Mesodermal cell (in vitro differentiated cells): ENCODE data around the gene YIPF2.

Source experiments
- H3K27ac ChIP-seq: 2 replicates; pipeline ENCODE4 v1.7.0; 2013; ENCODE audit warnings: mild to moderate bottlenecking, low read depth, low read length, moderate library complexity; ENCODE audit not compliant: severe bottlenecking
- H3K36me3 ChIP-seq: 2 replicates; pipeline ENCODE4 v1.7.1; 2013; ENCODE audit warnings: mild to moderate bottlenecking, low read length, moderate library complexity; ENCODE audit not compliant: control insufficient read depth, insufficient read depth
- H3K4me1 ChIP-seq: one replicate; pipeline ENCODE4 v1.7.1; 2013; ENCODE audit warnings: mild to moderate bottlenecking, low read length; ENCODE audit not compliant: insufficient read depth, control insufficient read depth, poor library complexity, severe bottlenecking
- H3K4me3 ChIP-seq: 2 replicates; pipeline ENCODE4 v1.7.0; 2013; ENCODE audit warnings: low read length, control low read depth, mild to moderate bottlenecking; ENCODE audit not compliant: insufficient read depth, poor library complexity, severe bottlenecking; ENCODE audit errors: extremely low read depth
- H3K9me3 ChIP-seq: 2 replicates; pipeline ENCODE4 v1.7.1; 2013; ENCODE audit warnings: mild to moderate bottlenecking, low read length, moderate library complexity; ENCODE audit not compliant: control insufficient read depth
- WGBS, 2 experiments: methylation state at CpG; one replicate each; pipeline ENCODE4 v1.1.5; 2013; ENCODE audit warnings: missing lambda C conversion rate in 2 of 2; ENCODE audit not compliant: insufficient coverage in 2 of 2; 5-methylcytosine and 5-hydroxymethylcytosine counted together

The YIPF2 gene

GRCh38 chr19:10920288-10920655 lies 8.2 kb downstream of the YIPF2 start:
- Histone ChIP-seq H3K4me3 (no peak overlapping the region), H3K36me3 (peaks cover 77% of the 10 kb centered on the region), H3K4me1 (peaks cover 6% of the 10 kb centered on the region), H3K9me3 (no peaks in the 10 kb centered on the region), H3K27ac (no peak overlapping the region)
- 96 to 97% methylated on average over 8 to 10 of the region's 10 CpGs for WGBS, 2 experiments

GRCh38 chr19:10919352-10920287 lies 8.8 kb downstream of the YIPF2 start:
- 95% methylated on average over 24 of the region's 26 CpGs for WGBS, 2 experiments
- Histone ChIP-seq H3K9me3 (no peaks in the 10 kb centered on the region), H3K36me3 (peaks cover 73% of the 10 kb centered on the region), H3K4me3 (no peak overlapping the region), H3K27ac (no peak overlapping the region), H3K4me1 (peaks cover 9% of the 10 kb centered on the region)

DNA sequence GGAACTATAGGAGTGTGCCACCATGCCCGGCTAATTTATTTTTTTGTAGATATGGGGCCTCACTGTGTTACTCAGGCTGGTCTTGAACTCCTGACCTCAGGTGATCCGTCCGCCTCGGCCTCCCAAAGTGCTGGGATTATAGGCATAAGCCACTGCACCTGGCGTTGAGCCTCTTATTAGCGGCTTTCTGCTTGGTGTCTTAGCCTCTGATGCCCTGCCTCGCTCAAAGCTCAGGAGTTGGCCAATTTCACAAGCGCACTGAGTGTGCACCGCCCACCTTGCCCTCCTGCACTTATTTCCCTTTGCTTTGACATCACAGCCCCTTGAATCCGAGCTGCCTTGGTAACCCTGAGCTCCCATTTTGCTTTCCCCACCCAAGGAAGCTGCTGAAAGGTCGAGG lies 10.1 kb downstream of the YIPF2 start:
- 90 to 91% methylated on average over 9 to 10 of the region's 11 CpGs for WGBS, 2 experiments
- Histone ChIP-seq H3K36me3 (peaks cover 69% of the 10 kb centered on the region), H3K4me3 (no peak overlapping the region)

DNA sequence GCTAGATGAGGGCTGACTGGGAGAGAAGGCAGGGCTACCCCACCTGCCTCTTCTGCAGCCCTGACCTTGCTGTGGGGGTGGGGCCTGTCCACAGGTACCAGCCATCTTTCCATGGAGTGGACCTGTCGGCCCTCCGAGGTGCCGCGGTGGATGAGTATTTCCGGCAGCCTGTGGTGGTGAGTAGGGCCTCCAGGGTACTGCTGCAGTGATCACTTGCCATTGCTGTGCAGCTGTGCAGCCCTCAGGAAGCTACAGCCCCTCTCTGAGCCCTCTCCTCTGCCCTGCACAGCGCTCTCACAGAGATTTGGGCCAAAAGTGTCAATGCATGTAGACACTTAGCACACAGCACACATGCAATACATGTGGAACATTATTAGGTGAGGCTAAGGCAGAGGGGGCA lies 11.8 kb downstream of the YIPF2 start:
- no peaks in the 10 kb centered on the region for H3K9me3 ChIP-seq
- no peak overlapping the region for H3K4me3 ChIP-seq
- no peak overlapping the region for H3K27ac ChIP-seq
- peaks cover 9% of the 10 kb centered on the region for H3K4me1 ChIP-seq
- 90 to 100% methylated on average over 2 to 5 of the region's 6 CpGs for WGBS, 2 experiments
- peaks cover 73% of the 10 kb centered on the region for H3K36me3 ChIP-seq

More for the DNA sequence above, 10.1 kb downstream of the YIPF2 start:
- Histone ChIP-seq H3K27ac (no peak overlapping the region), H3K4me1 (peaks cover 9% of the 10 kb centered on the region), H3K9me3 (no peaks in the 10 kb centered on the region)

DNA sequence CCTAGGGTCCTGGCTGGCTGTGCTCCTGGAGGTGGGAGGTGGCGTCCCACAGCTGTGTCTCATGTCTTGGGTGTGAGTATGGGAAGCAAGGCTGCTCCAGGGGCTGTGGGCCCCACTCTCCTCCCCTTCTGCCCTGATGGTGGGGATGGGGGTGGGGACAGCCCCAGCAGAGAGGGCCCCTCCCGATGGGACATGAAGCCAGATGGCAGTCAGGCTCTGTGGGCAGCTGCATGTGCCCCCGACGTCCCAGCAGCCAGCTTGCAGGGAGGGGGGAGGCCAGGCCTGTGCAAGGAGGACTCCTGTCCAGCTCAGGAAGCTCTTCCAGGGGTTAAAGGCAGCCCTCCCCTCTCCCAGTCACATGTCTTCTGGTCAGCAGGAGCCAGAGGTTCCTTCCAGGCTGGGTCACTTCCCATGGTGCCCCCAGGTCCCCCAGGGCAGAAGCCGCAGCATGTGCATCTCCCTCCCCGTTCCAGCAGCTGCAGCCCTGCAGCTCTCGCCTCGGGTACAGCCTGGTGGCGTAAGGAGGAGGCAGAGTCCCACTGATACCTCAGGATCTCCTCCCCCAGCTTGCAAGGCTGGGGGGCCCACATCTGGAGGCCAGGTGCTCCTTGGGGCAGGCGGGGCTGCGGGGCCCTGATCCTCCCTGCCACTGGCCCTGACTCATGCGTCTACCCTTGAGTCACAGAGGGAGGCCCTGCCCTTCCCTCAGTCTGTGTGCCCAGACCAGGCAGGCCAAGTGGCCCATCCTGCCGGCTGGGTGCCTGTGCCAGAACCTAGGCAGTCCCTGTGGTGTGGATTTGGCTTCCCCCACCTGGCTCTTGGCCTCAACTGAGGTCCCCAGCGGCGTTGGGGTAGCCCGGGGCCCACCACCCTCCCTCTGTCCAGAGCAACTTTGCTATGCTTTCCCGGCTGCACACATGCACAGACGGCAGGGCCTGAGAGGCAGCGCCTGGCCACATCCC lies 13.0 kb downstream of the YIPF2 start:
- 92 to 93% methylated on average over 17 of the region's 19 CpGs for WGBS, 2 experiments
- Histone ChIP-seq H3K36me3 (peaks cover 73% of the 10 kb centered on the region), H3K4me3 (no peak overlapping the region), H3K9me3 (no peaks in the 10 kb centered on the region), H3K4me1 (peaks cover 9% of the 10 kb centered on the region), H3K27ac (no peak overlapping the region)

DNA sequence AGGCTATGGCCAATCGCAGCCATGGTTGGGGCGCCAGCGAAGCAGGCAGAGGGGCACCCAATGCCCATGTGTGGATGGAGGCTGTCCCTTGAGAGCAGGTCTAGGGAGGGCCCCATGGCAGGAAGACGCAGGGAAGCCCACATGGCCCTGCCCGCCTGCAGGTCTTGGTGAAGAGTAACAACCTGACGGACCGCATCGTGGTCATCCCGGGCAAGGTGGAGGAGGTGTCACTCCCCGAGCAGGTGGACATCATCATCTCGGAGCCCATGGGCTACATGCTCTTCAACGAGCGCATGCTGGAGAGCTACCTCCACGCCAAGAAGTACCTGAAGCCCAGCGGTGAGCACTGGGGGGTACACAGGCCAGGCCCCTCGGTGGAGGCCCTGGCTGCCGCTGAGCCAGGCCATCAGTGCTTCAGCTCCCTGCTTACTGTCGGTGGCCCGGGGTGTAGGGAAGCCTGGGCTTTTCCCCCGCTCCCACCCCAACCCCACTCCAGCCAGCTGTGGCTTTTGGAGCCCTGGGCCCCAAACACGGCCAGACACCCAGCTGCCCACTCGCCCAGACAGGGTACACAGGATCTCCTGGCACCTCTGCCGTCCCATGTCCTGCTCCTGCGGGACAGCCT lies 14.6 kb downstream of the YIPF2 start:
- WGBS, 2 experiments = 97 to 98% methylated on average over 20 to 22 of the region's 24 CpGs
- Histone ChIP-seq H3K27ac (no peak overlapping the region), H3K4me1 (peaks cover 9% of the 10 kb centered on the region), H3K4me3 (no peak overlapping the region), H3K9me3 (no peaks in the 10 kb centered on the region), H3K36me3 (peaks cover 71% of the 10 kb centered on the region)

GRCh38 chr19:10912619-10913018 lies 15.8 kb downstream of the YIPF2 start:
- Histone ChIP-seq H3K4me1 (peaks cover 9% of the 10 kb centered on the region), H3K36me3 (peaks cover 73% of the 10 kb centered on the region), H3K4me3 (no peak overlapping the region), H3K9me3 (no peaks in the 10 kb centered on the region), H3K27ac (no peak overlapping the region)
- 91 to 95% methylated on average over 17 to 18 of the region's 18 CpGs for WGBS, 2 experiments

DNA sequence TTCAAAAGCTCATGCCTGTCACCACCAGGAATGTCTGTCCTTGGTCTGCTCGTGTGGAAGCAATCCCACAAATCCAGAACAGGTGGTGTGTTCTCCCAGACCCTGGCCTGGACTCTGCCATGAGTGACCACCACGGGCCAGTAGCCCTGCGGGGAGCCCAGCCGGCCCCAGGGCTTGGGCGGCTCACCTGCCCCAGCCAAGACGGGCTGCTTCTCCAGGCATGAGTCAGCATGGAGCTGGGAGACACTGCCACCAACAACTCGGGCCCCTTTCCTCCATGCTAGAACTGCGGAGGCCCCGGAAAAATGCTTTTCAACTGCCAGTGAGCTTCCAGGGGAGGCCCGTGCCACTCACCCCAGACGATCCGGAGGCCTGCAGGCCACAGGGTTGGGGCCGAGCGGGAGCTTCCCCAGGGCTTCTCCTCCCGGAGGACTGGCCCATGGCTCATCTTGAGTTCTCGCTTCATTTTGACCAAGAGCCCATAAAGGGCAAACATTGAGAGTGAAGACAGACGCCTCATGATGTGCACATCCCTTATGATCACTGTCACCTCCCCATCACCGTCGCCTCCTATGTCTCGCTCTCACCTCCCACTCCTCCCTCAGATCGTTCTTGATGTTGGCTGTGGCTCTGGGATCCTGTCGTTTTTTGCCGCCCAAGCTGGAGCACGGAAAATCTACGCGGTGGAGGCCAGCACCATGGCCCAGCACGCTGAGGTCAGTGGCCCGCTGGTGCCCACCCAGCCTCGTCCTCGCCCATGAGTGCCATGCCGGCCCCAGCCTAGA lies 16.7 kb downstream of the YIPF2 start:
- H3K4me3 ChIP-seq = no peak overlapping the region
- H3K27ac ChIP-seq = no peak overlapping the region
- peaks cover 72% of the 10 kb centered on the region for H3K36me3 ChIP-seq
- peaks cover 9% of the 10 kb centered on the region for H3K4me1 ChIP-seq
- no peaks in the 10 kb centered on the region for H3K9me3 ChIP-seq
- 95 to 98% methylated on average over 27 to 31 of the region's 31 CpGs for WGBS, 2 experiments

DNA sequence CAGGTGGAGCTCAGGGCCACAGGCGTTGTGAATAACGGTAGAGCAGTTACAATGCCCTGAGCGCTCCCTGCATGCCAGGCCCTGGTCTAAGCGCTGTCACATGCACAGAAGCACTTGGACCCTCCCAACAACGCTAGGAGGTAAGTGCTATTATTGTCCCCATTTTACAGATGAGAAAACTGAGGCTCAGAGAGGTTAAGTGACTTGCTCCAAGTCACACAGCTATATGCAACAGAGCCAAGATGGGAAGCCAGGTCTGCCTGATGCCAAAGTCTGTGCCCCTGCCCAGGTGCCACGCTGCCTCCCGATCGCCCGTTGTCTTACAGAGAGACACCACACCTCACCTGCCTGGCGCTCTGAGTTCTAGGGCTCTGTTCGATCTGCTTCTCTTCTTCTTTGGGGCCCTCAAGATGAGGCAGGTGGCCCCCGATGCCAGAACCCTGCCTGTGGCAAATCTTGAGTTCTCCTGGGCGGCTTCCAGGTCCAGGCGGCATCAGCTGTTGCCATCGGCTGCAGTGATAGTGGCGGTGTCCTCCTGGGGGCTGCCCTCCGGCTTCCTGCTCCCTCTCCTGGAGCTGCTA lies 20.0 kb downstream of the YIPF2 start:
- Histone ChIP-seq H3K27ac (no peak overlapping the region), H3K36me3 (peaks cover 62% of the 10 kb centered on the region), H3K4me1 (no peaks in the 10 kb centered on the region), H3K9me3 (no peaks in the 10 kb centered on the region), H3K4me3 (no peak overlapping the region)
- WGBS, 2 experiments = 98% methylated on average over 16 to 17 of the region's 17 CpGs
